HG03064 (cell line): Measurements from ENCODE around the gene SYS1.

Source experiments
- ATAC-seq: cut with Tn5 transposase; IDR thresholded peaks from one replicate; pipeline ENCODE4 v1.9.1; 2021; ENCODE audit warnings: low read depth; ENCODE audit not compliant: unreplicated experiment

Gene SYS1

GRCh38 chr20:45409521-45410272 lies 46.7 kb downstream of the SYS1 start:
- ATAC-seq = no peak

- no peak for ATAC-seq
These were observed 47.9 kb downstream of the SYS1 start for GRCh38 chr20:45410887-45411286.

- no peak for ATAC-seq
These were observed 49.7 kb downstream of the SYS1 start for GRCh38 chr20:45412653-45413052.

- ATAC-seq = no peak
These were observed 50.5 kb downstream of the SYS1 start for GRCh38 chr20:45413479-45413878.

- no peak for ATAC-seq
These were observed 53.1 kb downstream of the SYS1 start, which contains the start of gene PIGT for GRCh38 chr20:45415822-45416637. Gene PIGT (plus strand): TSS chr20:45416141. CDS start chr20:45416157, 16 bp downstream.

- no peak for ATAC-seq
These were observed 54.0 kb downstream of the SYS1 start for GRCh38 chr20:45416917-45417316.
